Neuronal stem cell (in vitro differentiated cells): Measurements from ENCODE around the gene TMEM72.
A peak's percentile ranks its signal among the peaks of the same experiment; 100 is the strongest.

Source experiments
- DNase-seq: peaks from one replicate; pipeline ENCODE4 v3.0.0-alpha.2; 2013; ENCODE audit warnings: low spot score
- H2AFZ ChIP-seq: one replicate; pipeline ENCODE4 v1.6.1; 2013; ENCODE audit warnings: mild to moderate bottlenecking, low read length, inconsistent platforms
- H2AK5ac ChIP-seq: 2 replicates; pipeline ENCODE4 v1.6.1; 2013; ENCODE audit warnings: low read depth, mild to moderate bottlenecking, inconsistent platforms, low read length, moderate library complexity, mixed read lengths
- H2BK120ac ChIP-seq: 2 replicates; pipeline ENCODE4 v1.6.1; 2013; ENCODE audit warnings: low read depth, mild to moderate bottlenecking, inconsistent platforms, low read length, moderate library complexity, mixed read lengths
- H2BK12ac ChIP-seq: one replicate; pipeline ENCODE4 v1.6.1; 2013; ENCODE audit warnings: low read length, inconsistent platforms
- H2BK15ac ChIP-seq: 2 replicates; pipeline ENCODE4 v1.6.1; 2013; ENCODE audit warnings: mild to moderate bottlenecking, low read length, inconsistent platforms, mixed read lengths
- H2BK5ac ChIP-seq: one replicate; pipeline ENCODE4 v1.6.1; 2013; ENCODE audit warnings: inconsistent platforms, mild to moderate bottlenecking, low read length, moderate library complexity
- H3K14ac ChIP-seq: one replicate; pipeline ENCODE4 v1.6.1; 2013; ENCODE audit warnings: low read length, inconsistent platforms
- H3K18ac ChIP-seq: 2 replicates; pipeline ENCODE4 v1.6.1; 2013; ENCODE audit warnings: low read length, inconsistent platforms
- H3K23ac ChIP-seq: 2 replicates; pipeline ENCODE4 v1.6.1; 2013; ENCODE audit warnings: low read depth, mild to moderate bottlenecking, mixed read lengths, low read length, inconsistent platforms; ENCODE audit not compliant: poor library complexity
- H3K27ac ChIP-seq: replicated peaks from 3 replicates; pipeline ENCODE4 v1.5.1; 2013; ENCODE audit warnings: low read length, inconsistent platforms
- H3K27me3 ChIP-seq, 3 experiments: 2 replicates each; pipeline ENCODE4 v1.6.1; 2013; ENCODE audit warnings: low read length in 3 of 3, mild to moderate bottlenecking in 2 of 3, inconsistent platforms in 1 of 3, low read depth in 1 of 3, mixed read lengths in 1 of 3, moderate library complexity in 1 of 3; ENCODE audit not compliant: control insufficient read depth in 3 of 3, insufficient read depth in 3 of 3
- H3K36me3 ChIP-seq, 2 donors: replicated peaks in 1 of 2; 2 replicates each; pipeline ENCODE4 v1.6.1; 2013; ENCODE audit warnings: low read length in 2 of 2; ENCODE audit not compliant: control insufficient read depth in 2 of 2, insufficient read depth in 2 of 2
- H3K4ac ChIP-seq: 2 replicates; pipeline ENCODE4 v1.6.1; 2013; ENCODE audit warnings: inconsistent platforms, mild to moderate bottlenecking, low read length, moderate library complexity
- H3K4me1 ChIP-seq, 2 donors: 1 replicate in 1 of 2; 2 replicates in 1 of 2; pipeline ENCODE4 v1.6.1; 2013; ENCODE audit warnings: low read length in 2 of 2, low read depth in 1 of 2; ENCODE audit not compliant: control insufficient read depth in 2 of 2, insufficient read depth in 1 of 2
- H3K4me2 ChIP-seq: one replicate; pipeline ENCODE4 v1.6.1; 2013; ENCODE audit warnings: mild to moderate bottlenecking, low read length, inconsistent platforms; ENCODE audit not compliant: insufficient read depth, poor library complexity, severe bottlenecking
- H3K4me3 ChIP-seq, 2 donors: 2 replicates each; pipeline ENCODE4 v1.5.1; 2013; ENCODE audit warnings: low read length in 2 of 2, mild to moderate bottlenecking in 2 of 2, inconsistent platforms in 1 of 2, moderate library complexity in 1 of 2
- H3K79me1 ChIP-seq: one replicate; pipeline ENCODE4 v1.6.1; 2013; ENCODE audit warnings: low read depth, mild to moderate bottlenecking, inconsistent platforms, low read length, moderate library complexity
- H3K9ac ChIP-seq: one replicate; pipeline ENCODE4 v1.6.1; 2013; ENCODE audit warnings: mild to moderate bottlenecking, low read depth, low read length, inconsistent platforms; ENCODE audit not compliant: poor library complexity
- H3K9me3 ChIP-seq, 2 donors: replicated peaks in 1 of 2; 2 replicates each; pipeline versions ENCODE3 to v1.6.1; 2013; ENCODE audit warnings: low read length in 2 of 2, mild to moderate bottlenecking in 2 of 2, inconsistent platforms in 1 of 2, low read depth in 1 of 2, mixed read lengths in 1 of 2, moderate library complexity in 1 of 2; ENCODE audit not compliant: control insufficient read depth in 2 of 2, insufficient read depth in 1 of 2
- H4K8ac ChIP-seq: one replicate; pipeline ENCODE4 v1.6.1; 2013; ENCODE audit warnings: low read depth, mild to moderate bottlenecking, inconsistent platforms, low read length, moderate library complexity
- H4K91ac ChIP-seq: one replicate; pipeline ENCODE4 v1.6.1; 2013; ENCODE audit warnings: low read length, low read depth, mild to moderate bottlenecking, inconsistent platforms; ENCODE audit not compliant: poor library complexity
- WGBS, 2 donors: extraction: QIAGEN DNeasy Blood & Tissue Kit; methylation state at CpG; one replicate each; pipeline ENCODE4 v1.1.7; 2013; ENCODE audit warnings: missing lambda C conversion rate in 2 of 2, mixed read lengths in 1 of 2; ENCODE audit not compliant: insufficient read length in 2 of 2, insufficient replicate concordance in 1 of 2; ENCODE audit errors: extremely low coverage in 2 of 2; 5-methylcytosine and 5-hydroxymethylcytosine counted together

The TMEM72 gene

GRCh38 chr10:44934416-44935200, 23.5 kb downstream of the TMEM72 start:
- Histone ChIP-seq H4K91ac (no peak overlapping the region), H3K4me1 (peaks cover 0 to 2% of the 10 kb centered on the region in 2 donors), H3K9me3 (no peaks in the 10 kb centered on the region), H2BK15ac (peak overlapping the region; percentile 13), H2AK5ac (peak overlapping the region; percentile 36), H3K27ac (no peak overlapping the region), H3K18ac (no peak overlapping the region), H2AFZ (no peak overlapping the region), H3K23ac (no peak overlapping the region), H3K4me3 (no peak overlapping the region), H3K4me2 (no peak overlapping the region), H3K79me1 (no peaks in the 10 kb centered on the region), H4K8ac (no peak overlapping the region), H3K14ac (no peak overlapping the region), H3K36me3 (no peaks in the 10 kb centered on the region), H3K4ac (no peak overlapping the region), H3K27me3 (peaks cover 0 to 5% (median 0%) of the 10 kb centered on the region in 3 experiments), H3K9ac (no peak overlapping the region), H2BK5ac (no peak overlapping the region), H2BK12ac (no peak overlapping the region), H2BK120ac (no peak overlapping the region)
- DNase-seq = no peak
- no CpG with 5 or more reads among the region's 18 CpGs for WGBS, 2 donors

GRCh38 chr10:44935201-44935965, 24.2 kb downstream of the TMEM72 start:
- Histone ChIP-seq H3K18ac (peak overlapping the region; percentile 45), H2BK15ac (no peak overlapping the region), H2AFZ (no peak overlapping the region), H4K91ac (no peak overlapping the region), H3K9ac (no peak overlapping the region), H3K4me1 (peaks cover 0 to 2% of the 10 kb centered on the region in 2 donors), H3K4me3 (no peak overlapping the region), H3K4me2 (no peak overlapping the region), H3K4ac (no peak overlapping the region), H2BK120ac (no peak overlapping the region), H2AK5ac (peak overlapping the region; percentile 36), H3K27me3 (peaks cover 0 to 5% (median 0%) of the 10 kb centered on the region in 3 experiments), H3K9me3 (no peaks in the 10 kb centered on the region), H4K8ac (no peak overlapping the region), H3K14ac (no peak overlapping the region), H3K23ac (no peak overlapping the region), H3K36me3 (no peaks in the 10 kb centered on the region), H3K27ac (no peak overlapping the region), H2BK12ac (peak overlapping the region; percentile 73), H2BK5ac (no peak overlapping the region), H3K79me1 (no peaks in the 10 kb centered on the region)
- DNase-seq = no peak
- no CpG with 5 or more reads among the region's 9 CpGs for WGBS, 2 donors

DNA sequence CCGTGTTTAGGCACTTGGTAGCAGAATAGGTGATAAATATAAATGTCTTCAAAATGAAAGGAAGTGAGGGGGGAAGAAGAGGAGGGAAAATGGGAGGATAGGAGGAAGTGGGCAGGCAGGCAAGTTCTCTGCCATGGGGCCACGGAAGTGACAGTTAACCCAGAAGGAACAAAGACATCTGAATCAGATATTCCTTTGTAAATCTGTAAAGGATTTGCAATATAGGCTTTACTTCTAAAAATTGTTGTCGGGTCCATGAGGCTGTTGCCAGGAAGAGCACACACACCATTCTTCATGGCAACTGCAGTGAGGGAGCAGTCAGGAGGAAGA, 24.8 kb downstream of the TMEM72 start:
- H3K9me3 ChIP-seq = no peaks in the 10 kb centered on the region
- peaks cover 0 to 2% of the 10 kb centered on the region in 2 donors for H3K4me1 ChIP-seq
- H3K4me2 ChIP-seq = no peak overlapping the region
- peaks cover 0 to 4% (median 0%) of the 10 kb centered on the region in 3 experiments for H3K27me3 ChIP-seq
- no peak overlapping the region for H3K27ac ChIP-seq
- H3K79me1 ChIP-seq = no peaks in the 10 kb centered on the region
- H4K91ac ChIP-seq = no peak overlapping the region
- no peak overlapping the region for H3K23ac ChIP-seq
- no peak overlapping the region for H2BK12ac ChIP-seq
- H2AFZ ChIP-seq = no peak overlapping the region
- no peak overlapping the region for H2AK5ac ChIP-seq
- H3K18ac ChIP-seq = no peak overlapping the region
- no peak overlapping the region for H3K4me3 ChIP-seq
- H3K36me3 ChIP-seq = no peaks in the 10 kb centered on the region
- no peak overlapping the region for H3K4ac ChIP-seq
- WGBS, 2 donors = no CpG with 5 or more reads among the region's 3 CpGs
- no peak overlapping the region for H3K9ac ChIP-seq
- no peak for DNase-seq
- H2BK15ac ChIP-seq = no peak overlapping the region
- no peak overlapping the region for H2BK5ac ChIP-seq
- H4K8ac ChIP-seq = no peak overlapping the region
- no peak overlapping the region for H3K14ac ChIP-seq
- no peak overlapping the region for H2BK120ac ChIP-seq

DNA sequence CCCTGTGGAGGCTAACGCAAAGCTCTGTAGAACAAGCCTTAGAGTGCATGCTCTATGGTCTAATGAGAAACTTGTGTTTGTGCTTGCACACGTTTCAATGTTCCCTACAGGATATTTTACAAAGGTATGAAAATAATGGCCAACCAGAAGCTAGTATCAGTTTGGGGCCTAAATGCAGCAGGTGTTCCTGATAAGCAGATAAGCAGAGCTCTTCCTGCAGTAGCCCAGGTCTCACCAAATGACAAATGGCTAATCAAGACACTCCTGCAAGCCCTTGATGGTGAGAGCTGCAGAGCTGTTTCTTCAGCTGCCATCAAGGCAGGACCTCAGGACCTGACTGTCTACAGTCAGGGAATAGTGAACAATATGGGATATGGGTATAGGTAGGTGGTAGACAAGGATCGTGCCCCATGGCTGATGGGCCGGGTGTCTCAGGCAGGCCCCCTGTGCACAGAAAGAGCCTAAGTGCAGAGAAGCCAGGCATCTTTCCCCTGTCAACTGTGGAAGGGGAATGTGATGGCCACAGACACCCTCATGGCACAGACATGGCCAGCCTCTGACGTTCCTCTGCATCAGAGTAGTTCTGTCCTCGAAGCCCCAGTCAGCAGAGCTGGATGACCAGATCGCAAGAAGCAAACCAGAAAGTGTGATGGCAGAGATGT, 25.3 kb downstream of the TMEM72 start:
- peaks cover 0 to 2% of the 10 kb centered on the region in 2 donors for H3K4me1 ChIP-seq
- H3K14ac ChIP-seq = no peak overlapping the region
- H4K91ac ChIP-seq = no peak overlapping the region
- no peak overlapping the region for H2BK12ac ChIP-seq
- no peak for DNase-seq
- no peaks in the 10 kb centered on the region for H3K27me3 ChIP-seq
- no peak overlapping the region for H4K8ac ChIP-seq
- H3K4me2 ChIP-seq = no peak overlapping the region
- no peaks in the 10 kb centered on the region for H3K36me3 ChIP-seq
- H2AFZ ChIP-seq = no peak overlapping the region
- H3K4me3 ChIP-seq = no peak overlapping the region
- H3K4ac ChIP-seq = no peak overlapping the region
- no CpG with 5 or more reads among the region's 7 CpGs for WGBS, 2 donors
- H3K9ac ChIP-seq = no peak overlapping the region
- H3K79me1 ChIP-seq = no peaks in the 10 kb centered on the region
- H3K27ac ChIP-seq = no peak overlapping the region
- H3K18ac ChIP-seq = no peak overlapping the region
- H2BK120ac ChIP-seq = no peak overlapping the region
- H3K23ac ChIP-seq = no peak overlapping the region
- H3K9me3 ChIP-seq = no peaks in the 10 kb centered on the region
- no peak overlapping the region for H2BK15ac ChIP-seq
- no peak overlapping the region for H2BK5ac ChIP-seq
- no peak overlapping the region for H2AK5ac ChIP-seq
